ENCODE measurements around the gene ARID1B.

GRCh38 chr6:156960525-156960924 is 183.3 kb downstream of the ARID1B start:
- TF ChIP-seq USF2 (IDR thresholded peaks at IDR 0.05; ENCODE audit: low read depth, low read length) (no peak), CTCF (conservative IDR thresholded peaks at IDR 0.05; ENCODE audit: low read depth, low read length) (no peak), MXI1 (IDR thresholded peaks at IDR 0.05; ENCODE audit: borderline replicate concordance, low read depth, low read length) (no peak), RAD21 (IDR thresholded peaks at IDR 0.05; ENCODE audit: low read length) (no peak), RFX5 (IDR thresholded peaks at IDR 0.05; ENCODE audit: low read depth, low read length) (no peak), CHD1 (IDR thresholded peaks at IDR 0.05; ENCODE audit: low read depth, low read length) (no peak), CEBPB (IDR thresholded peaks at IDR 0.05; ENCODE audit: low read depth, low read length) (no peak), POLR2A (IDR thresholded peaks at IDR 0.05; ENCODE audit: low read depth, low read length) (no peak)

All from IMR-90 (cell line).